OCI-LY7 (cell line): Measurements from ENCODE around the gene CLDN1.
"Not testable (repeated sequence)": the region's sequence is repeated elsewhere in the genome, so short reads cannot be mapped to it uniquely, and the experiment has no call there.

Experiments
- EZH2phosphoT487 ChIP-seq: fragments of 200-600 bp; sonication (generic); IDR thresholded peaks from 2 replicates; pipeline ENCODE4 v1.6.1; 2018; ENCODE audit warnings: low read depth, borderline replicate concordance, mild to moderate bottlenecking, mixed run types, antibody characterized with exemption, low read length, moderate library complexity, mixed read lengths
- TF ChIP-seq, protein P1 (sequence below): fragments of 200-600 bp; sonication (generic); conservative IDR thresholded peaks from 2 replicates; pipeline ENCODE4 v1.5.1; 2014; ENCODE audit warnings: mild to moderate bottlenecking, antibody characterized with exemption, low read length, moderate library complexity, mixed read lengths

DNA sequence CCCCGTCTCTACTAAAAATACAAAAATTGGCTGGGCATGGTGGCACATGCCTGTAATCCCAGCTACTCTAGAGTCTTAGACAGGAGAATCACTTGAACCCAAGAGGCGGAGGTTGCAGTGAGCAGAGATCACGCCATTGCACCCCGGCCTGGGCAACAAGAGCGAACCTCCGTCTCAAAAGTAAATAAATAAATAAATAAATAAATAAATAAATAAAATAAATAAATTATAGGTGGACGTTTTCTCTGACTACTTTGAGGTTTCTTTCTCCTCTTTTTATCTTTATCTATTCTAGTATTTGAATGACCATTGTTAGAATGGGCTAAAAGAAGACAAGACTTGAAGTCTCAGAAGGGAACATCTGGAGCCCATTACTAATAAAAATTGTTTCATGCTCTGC, 54.8 kb downstream of the CLDN1 start:
- TF ChIP-seq, protein P1, sequence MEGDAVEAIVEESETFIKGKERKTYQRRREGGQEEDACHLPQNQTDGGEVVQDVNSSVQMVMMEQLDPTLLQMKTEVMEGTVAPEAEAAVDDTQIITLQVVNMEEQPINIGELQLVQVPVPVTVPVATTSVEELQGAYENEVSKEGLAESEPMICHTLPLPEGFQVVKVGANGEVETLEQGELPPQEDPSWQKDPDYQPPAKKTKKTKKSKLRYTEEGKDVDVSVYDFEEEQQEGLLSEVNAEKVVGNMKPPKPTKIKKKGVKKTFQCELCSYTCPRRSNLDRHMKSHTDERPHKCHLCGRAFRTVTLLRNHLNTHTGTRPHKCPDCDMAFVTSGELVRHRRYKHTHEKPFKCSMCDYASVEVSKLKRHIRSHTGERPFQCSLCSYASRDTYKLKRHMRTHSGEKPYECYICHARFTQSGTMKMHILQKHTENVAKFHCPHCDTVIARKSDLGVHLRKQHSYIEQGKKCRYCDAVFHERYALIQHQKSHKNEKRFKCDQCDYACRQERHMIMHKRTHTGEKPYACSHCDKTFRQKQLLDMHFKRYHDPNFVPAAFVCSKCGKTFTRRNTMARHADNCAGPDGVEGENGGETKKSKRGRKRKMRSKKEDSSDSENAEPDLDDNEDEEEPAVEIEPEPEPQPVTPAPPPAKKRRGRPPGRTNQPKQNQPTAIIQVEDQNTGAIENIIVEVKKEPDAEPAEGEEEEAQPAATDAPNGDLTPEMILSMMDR = not testable (repeated sequence)
- TF ChIP-seq EZH2phosphoT487 = not testable (repeated sequence)
